HG03457 (cell line): ENCODE data around the gene PSMG3.
"Not testable (repeated sequence)": the region's sequence is repeated elsewhere in the genome, so short reads cannot be mapped to it uniquely, and the experiment has no call there.

Source experiments
- ATAC-seq: cut with Tn5 transposase; IDR thresholded peaks from one replicate; pipeline ENCODE4 v1.9.1; 2021; ENCODE audit warnings: moderate number of reproducible peaks; ENCODE audit not compliant: unreplicated experiment

The PSMG3 gene

DNA sequence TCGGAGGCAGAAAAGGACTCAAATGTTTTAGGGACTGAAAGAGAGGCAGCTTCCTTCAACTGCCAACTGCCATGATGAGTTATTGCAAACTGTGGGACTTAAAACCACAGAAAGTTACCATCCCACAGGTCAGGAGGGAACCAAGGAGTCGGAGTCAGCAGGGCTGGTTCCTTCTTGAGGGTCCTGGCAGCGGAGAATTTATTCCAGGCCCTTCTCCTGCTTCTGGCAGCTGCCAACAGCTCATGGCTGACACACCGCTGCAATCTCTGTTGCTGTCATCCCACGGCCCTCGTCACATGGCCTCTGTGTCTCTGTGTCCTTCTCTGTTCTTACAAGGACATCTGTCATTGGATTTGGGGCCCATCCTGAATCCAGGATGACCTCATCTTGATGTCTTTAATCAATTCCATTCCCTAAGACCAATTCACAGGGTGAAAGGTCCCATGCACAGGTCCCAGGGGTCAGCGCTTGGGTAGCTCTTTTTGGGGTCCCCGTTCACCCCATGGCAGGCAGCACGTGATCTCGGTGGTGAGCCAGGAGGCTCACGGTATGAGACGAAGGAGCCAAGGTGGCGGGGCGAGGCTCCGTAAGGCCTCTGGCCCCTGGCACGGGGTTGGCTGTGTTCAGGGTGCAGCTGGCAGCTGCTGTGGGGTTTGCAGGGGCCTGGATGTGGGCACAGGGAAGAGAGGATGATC lies 27.4 kb upstream of the PSMG3 start:
- no peak for ATAC-seq

DNA sequence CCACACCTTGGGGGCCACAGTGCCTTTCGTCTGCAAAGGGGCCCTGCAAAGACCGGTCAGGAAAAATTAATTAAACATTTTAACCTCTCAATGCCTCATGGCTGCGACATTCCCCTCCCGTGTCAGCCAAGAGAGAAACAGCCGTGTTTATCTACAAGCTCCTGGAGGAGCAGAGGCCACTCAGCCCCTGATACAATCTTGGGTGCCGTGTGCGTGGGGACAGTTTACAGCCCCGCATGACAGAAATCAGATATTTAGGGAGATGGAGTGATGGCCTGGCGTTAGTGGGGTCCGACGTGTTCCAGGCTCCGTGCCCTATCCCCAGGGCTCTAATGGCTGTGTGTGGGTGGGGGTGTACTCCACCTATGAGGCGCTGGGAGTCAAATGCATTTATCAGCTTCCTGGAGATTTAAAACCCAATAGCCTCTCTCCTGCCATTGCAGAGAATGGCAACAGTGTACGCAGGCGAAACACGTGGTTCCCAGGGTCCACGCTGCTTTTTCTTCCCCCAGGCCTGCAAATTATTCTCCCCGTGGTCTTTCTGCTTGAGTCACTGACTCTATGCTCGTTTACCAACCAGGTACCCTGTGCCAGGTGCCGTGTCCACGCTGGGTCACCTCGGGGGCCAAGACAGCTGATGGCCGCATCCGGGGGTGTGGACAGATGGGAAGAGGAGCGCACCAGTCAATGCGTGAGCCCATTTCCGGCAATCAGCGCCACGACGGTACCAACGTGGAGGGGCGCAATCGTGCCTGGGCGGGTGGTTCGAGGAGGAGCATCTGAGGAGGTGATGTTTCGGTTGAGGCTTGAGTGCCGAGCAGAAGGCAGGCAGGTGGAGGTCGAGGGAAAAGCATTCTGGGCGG lies 26.6 kb upstream of the PSMG3 start:
- no peak for ATAC-seq

DNA sequence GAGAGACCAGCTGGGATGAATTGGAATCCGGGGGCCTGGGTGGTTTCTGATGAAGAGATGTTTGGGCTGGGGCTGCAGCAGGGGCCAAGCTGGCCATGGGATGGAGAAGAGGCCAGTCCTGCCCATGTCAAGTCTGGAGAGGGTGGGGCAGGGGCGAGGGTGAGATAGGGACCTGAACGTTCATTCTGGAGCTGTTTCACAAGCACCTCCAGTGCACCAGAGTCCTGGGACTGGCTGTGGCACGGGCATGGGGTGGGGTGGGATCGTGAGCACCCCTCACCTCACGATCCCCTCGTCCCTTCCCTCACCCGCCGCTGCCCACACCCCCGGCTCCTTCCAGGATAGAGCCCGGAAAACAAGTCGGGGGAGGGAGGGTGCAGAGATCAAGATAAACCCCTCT lies 25.8 kb upstream of the PSMG3 start:
- no peak for ATAC-seq

DNA sequence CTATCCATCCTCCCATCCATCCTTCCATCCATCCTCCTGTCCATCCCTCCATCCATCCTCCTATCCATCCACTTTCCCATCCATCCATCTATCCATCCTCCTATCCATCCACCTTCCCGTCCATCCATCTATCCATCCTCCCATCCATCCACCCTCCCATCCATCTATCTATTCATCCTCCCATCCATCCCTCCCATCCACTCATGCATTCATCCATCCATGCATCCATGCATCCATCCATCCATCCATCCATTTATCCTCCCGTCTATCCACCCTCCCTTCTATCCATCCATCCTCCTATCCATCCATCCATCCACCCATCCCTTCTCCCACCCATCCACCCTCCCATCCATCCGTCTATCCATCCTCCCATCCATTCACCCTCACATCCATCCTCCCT lies 25.2 kb upstream of the PSMG3 start:
- ATAC-seq = no peak

DNA sequence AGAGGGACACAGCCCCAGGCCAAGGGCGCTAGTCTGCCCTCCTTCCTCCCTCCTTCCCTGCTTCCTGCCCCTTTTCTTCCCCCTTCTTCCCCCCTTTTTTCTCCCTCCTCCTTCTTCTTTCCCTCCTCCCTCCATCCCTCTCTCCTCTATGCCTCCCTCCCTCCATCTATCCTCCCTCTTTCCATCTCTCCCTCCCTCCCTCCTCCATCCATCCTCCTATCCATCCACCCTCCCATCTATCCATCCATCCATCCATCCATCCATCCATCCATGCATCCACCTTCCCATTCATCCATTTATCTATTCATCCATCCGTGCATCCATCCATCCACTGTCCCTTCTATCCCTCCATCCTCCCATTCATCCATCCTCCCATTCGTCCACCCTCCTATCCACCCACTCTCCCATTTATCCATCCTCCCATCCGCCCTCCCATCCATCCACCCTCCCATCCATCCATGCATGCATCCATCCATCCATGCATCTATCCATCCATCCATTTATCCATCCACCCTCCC lies 24.1 kb upstream of the PSMG3 start:
- ATAC-seq = no peak

DNA sequence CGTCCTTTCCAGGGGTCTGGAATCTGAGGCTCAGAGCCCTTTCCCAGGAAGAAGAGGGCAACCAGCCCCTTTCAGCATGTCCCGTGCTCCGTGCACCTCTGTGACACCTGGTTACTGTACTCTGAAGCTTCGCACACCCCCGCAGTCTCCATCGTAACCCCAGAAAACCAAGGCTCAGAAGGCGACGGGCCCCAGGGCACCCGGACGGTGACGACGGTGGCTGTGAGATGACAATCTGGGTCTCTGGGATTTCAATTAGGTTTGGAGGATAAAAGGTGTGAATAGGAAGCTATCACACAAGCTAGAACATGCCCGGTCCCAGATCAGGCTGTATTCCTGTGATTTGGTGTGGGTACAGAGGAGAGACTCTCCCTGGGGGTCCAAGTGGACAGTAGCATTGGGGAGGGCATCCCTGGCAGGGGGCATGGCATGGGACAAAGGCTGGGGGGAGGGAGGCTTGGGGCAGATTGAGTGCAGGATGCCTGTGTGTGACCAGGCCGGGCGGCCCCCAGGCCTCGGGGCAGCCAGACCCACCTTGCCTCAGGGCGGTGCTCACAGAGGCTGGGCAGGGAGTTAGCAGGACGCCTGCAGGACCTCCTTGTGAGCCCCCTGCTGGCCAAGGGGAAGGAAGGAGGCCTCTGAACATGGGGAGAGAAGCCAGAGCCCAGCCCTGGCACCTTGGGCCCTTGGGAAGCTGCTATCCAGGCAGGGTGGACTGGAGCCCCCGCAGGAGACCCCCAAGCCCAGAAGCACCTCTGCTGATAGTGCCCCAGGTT lies 23.4 kb upstream of the PSMG3 start:
- ATAC-seq = no peak

DNA sequence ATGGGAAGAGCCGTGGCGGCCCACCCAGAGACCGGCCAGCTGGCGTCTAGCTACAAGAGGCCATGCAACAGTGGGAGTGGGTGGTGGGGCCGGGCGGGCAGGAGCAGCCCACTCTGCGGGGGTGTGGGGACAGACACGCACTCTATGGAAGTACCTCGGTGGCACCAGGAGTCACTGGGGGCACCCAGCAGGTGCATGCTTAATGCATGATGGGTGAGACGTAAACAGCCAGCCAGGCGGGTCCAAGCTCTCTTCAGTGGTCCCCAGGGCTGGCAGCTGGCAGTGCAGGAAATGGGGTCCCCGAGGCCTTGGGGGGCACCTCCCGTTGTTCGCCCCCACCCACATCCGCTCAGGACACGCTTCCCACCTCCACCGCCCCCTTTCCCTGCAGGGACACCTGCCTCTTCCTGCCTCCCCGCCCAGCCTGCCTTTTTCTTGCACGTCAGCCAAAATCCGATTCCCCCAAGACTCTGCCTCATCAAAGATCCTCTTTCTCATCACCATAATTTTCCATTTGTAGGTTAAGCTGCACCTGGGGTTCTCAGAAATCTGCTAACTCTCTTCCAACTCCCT lies 22.6 kb upstream of the PSMG3 start:
- no peak for ATAC-seq

DNA sequence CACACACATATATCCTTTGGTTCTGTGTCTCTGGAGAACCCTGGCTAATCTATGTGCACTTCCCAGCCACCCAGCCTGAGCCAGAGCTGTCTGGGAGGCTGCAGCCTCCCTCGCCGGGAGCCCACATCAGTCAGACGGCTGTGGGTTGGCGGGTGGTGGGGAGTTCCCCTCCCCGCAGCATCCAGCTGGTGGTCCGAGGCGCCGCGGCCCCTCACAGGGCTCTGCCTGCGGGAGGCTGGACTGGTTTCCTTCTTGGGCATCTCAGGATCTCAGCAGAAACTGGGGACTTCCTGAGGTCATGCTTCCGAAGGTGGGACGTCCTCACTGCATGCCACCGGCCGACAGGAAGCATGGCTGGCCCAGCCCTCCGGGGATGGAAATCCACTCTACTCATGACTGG lies 22.0 kb upstream of the PSMG3 start:
- ATAC-seq = no peak

DNA sequence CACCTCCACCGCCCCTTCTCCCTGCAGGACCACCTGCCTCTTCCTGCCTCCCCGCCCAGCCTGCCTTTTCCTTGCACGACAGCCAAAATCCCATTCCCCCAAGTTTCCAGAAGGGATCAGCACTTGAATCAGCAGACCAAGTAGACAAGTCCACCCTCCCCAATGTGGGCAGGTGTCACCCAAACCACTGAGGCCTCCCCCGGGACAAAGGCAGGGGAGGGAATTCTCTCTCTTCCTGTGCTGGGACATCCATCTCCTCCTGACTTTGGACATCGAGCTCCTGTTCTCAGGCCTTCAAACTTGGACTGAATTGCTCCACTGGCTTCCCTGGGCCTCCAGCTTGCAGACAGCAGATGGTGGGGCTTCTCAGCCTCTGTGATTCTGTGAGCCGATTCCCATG lies 21.6 kb upstream of the PSMG3 start:
- no peak for ATAC-seq

DNA sequence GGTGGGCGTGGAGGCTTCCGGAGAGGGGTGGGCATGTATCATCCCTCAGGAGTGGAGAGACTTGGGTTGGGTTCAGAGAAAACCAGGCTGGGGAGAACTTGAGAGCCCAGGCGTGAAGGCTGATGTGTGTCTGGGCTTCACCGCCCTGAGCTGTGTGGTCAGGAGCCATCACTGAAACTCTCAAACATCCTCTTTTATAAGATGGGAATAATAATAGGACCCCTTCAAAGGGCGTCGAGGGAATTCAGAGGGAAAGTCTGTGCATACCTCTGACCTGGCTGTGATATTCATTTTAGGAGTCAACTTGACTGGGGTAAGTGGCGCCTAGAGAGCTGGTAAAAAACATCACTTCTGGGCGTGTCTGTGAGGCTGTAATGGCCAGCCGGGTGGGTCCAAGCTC lies 21.1 kb upstream of the PSMG3 start:
- ATAC-seq = no peak

DNA sequence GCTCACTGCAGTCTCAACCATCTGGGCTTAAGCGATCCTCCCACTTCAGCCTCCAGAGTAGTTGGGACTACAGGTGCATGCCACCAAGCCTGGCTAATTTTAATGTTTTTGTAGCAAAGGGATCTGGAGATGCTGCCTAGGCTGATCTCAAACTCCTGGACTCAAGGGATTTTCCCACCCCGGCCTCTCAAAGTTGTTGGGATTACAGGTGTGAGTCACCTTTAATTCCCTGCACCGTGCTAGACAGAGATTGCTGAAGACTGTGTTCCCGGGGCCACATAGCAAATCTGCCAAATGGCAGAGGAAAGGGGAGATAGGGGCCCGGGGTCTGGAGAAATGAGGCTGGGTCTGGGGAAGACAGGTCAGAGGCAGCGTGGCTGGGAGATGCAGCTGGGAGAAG lies 20.6 kb upstream of the PSMG3 start:
- no peak for ATAC-seq

DNA sequence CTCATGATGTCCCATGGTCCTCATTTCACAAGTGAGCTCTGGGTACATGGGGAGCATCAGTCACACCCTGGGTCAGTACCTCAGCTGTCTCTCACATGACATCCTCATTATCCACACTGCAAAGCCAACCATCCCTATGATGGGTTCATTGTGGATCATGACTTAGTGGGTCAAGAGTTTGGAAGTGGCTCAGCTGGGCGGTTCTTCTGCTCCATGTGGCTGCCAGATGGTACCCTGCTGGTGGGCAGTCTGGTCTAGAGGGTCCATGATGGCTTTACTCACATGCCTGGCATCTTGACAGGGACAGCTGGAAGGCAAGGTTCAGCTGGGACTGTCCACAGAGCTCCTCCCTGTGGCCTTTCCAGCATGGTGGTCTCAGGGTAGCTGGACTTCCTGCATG lies 19.1 kb upstream of the PSMG3 start:
- ATAC-seq = no peak

DNA sequence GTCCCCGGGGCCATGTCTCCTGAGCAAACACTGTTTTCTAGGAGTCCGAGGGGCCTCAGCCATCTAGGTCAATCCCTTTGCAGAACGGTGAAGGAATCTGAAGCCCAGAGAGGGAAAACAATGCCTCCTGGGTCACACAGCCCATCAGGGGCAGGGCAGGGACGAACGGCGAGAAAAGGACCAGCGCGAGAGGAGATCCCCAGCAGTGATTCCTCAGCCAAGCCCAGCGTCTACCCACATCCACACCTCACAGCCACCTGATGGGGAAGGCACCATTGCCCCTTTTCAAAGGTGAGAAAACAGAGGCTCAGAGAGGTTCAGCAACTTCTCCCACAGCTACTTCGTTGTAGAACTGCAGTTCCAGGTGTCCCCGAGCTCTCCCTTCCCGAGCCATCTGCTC lies 17.9 kb upstream of the PSMG3 start:
- ATAC-seq = no peak

DNA sequence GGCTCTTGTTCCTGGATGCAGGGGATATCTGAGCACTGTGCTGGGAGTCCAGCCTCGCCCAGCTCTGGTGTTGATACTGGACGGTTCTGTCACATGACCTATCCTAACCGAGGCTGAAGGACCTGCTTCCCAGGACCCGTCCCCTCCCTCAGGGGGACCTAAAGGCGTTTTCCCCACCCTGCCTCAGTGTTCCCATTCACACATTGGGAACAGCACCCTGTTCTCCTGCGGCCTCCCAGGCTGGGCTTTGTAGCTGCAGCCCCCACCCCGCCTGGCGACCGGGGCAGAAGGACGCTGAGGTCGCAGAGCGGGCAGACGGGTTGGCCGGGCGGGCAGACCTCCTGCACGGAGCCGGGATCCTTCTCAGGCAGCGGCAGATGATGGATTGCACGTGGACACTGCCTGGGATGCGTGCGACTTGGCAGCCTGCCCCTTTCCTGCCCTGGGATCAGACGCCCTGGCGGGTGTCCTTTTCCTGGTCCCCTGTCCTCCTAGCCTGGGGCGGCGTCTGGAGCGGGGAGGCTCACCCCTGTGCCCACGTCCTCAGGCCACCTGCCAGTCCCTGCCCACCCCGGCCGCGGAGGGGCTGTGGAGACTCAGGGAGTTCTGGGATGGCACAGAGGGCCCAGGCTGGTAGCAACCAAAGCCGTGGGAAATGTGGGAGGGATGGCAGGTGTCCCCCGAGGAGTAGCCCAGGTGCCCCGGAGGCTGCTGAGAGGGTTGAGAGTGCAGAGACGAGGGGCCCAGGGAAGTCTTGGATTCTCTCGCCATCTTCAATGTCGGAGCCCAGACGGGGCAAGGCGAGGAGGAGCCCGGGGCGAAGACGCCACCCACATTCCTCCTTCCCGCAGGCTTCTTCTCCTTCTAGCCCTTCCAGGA lies 17.2 kb upstream of the PSMG3 start:
- no peak for ATAC-seq

DNA sequence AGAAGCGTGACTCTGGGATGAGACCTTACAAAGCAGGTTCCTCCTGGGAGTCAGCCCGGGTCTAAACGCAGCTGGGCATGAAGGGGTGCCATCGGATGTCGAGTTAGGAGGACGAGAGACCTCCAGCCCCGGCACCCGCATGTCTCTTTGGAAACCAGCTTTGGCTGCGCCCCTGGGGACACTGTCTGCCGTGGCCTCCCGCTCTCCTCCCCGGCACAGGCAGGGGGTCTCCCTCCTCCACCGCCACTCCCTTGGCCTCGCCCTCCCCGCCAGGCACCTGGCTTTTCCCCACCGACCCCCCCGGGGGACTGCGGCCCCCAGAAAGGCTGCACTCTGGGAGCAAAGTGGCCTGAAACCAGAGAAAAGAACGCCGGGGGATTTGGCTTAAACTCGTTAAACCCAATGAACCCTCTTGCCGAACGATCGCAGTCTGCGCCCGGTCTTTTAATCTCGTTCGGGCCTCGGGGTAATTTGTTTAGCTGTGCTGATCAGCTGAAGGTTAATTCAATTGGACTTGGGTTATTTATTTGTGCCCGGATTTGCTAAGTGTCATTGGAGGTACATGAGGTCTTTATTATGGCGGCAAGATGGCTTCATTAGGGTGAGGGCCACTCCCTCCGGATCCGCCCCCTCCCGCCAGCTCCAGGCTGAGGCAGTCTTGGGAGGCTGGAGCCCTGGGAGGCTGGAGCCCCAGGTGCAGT lies 16.4 kb upstream of the PSMG3 start:
- ATAC-seq = no peak

DNA sequence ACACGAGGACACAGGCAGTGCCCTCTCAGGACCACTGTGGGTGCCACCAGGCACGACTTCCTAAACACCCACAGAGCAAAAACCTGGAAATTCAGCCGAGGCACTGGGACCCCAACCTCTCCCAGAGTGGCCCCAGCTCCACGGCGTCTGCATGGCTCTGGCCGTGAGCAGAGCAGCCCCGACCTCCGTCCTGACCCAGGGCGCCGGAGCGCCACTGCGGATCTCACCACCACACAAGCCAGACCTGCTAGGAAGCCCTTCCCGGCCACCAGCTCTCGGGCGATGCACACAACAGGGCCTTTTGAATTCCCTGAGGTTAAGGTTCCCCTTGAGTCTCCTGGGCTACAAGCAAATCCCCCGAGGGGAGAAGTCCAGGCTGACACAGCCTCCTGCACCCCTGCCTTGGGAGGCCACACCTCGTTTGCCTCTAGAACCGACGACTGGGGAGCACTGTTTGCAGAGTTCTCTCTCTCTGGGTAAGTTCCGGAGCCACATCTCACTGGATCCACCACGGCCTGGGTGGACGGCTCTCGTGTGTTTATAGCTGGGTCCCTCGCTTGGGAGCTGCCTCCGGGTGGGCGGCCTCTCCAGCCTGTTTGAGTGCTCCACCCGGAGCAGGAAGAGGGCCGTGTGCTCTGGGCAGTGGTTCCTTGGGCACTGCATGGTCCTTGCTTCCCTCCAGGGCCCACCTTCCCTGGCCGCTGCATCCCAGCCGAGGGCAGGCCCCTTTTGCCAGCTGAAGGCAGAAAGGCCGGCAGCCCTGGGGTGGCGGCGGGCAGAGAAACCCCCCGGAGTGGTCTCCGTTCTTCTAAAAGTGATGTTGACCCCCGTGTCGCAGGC lies 15.5 kb upstream of the PSMG3 start:
- ATAC-seq = no peak

DNA sequence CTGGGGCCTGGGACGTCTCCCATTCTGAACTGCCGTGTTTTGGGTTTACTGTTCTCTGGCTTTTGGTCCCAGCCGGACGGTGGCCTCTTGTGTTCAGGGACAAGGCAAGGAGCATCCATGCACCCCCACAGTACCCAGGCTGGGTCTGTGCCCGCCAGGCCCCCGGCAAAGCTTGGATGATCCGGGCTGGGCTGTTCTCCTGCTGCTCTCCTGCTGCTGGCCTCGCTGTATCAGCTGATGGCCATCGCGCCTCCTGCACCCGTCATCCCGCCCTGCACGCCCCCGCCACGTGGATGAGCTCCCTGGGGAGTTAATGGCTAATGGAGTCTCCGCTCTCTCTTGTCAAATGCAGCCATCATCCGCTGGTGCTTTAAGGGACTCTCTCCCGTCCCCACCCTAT lies 14.9 kb upstream of the PSMG3 start:
- no peak for ATAC-seq

DNA sequence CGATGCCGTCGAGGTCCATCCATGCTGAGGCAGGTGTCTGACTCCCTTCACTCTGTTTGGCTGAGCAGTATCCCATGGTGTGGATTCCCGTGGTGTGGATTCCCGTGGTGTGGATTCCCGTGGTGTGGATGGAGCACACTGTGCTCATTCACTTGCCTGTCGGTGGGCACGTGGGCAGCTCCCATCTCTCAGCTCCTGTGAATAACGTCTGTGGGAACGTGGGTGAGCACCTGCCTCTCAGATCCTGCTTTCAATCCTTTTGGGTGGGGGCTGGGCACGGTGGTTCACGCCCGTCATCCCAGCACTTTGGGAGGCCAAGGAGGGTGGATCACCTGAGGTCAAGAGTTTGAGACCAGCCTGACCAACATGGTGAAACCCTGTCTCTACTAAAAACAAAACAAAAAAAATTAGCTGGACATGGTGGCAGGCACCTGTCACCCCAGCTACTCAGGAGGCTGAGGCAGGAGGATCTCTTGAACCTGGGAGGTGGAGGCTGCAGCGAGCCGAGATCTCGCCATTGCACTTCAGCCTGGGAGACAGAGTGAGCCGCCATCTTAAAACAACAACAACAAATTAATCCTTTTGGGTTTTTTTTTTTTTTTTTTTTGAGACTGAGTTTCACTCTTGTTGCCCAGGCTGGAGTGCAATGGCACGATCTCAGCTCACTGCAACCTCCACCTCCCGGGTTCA lies 13.6 kb upstream of the PSMG3 start:
- not testable (repeated sequence) for ATAC-seq
